ENCODE measurements around the gene ZBTB21.

The ZBTB21 gene

GRCh38 chr21:42009831-42010506 is at the start of gene ZBTB21:
Gene ZBTB21, minus strand, starts transcription at chr21:42010360. Its CDS starts 16,265 bp downstream, at chr21:41994095.
- peak; percentile 98 for DNase-seq

GRCh38 chr21:42059721-42060120 is 49.6 kb upstream of the ZBTB21 start:
- DNase-seq: no peak

GRCh38 chr21:42059141-42059540 is 49.0 kb upstream of the ZBTB21 start:
- no peak for DNase-seq

DNA sequence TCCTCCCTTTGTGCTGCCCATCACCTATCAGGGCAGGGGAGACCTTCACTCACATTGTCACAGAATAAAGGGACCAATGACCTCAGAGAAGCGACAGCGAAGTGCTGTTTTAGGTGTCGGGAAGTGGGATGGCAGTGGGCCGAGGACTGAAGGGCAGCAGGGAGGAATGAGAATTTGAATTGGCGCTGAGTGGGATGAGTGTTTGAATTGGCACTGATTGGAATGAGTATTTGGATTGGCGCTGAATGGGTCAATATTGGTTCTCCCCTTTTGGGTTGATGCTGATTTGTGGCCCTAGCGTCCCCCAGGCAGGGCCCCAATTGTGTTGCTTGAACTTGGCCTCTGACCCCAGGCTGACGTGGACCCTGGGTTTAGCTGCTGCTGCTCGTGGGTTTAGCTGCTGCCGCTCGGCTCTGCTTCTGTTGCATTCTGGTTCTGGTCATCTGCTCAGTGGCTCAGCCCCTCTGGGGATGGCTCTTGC is 48.5 kb upstream of the ZBTB21 start:
- DNase-seq: no peak

- no peak for DNase-seq
Observed at GRCh38 chr21:42057851-42058437, 47.8 kb upstream of the ZBTB21 start.

DNA sequence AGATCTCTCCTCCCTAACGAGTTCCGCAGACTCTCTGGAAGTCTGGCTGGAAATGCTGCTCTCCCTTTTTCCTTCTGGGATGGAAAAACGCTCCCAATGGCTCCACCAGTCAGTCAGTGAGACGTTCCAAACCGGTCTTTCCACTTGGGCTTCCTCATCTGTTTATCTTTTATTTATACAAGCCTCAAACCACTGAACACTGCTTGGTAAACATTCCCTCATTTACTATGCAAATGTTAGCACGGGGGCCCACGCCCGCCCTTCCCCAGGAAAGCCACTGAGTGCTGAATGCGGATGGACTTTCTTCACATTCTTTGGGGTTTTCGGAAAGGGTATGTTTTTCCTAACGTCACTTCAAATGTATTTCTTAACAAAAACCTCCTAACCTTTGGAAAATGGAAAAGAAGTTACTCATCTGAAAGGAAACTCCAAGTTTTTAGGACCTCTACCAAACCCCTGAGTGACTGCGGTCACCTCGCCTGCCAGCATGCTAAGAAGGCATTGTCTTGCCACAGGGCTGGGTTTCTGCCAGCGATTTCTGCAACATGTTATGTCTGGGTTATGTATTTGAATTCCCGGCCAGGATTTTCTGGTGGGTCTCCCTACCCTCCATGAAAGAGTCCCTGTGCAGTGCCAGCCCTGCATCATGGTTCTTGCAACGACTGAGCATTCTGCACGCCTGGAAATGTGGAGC is 47.0 kb upstream of the ZBTB21 start:
- no peak for DNase-seq

DNA sequence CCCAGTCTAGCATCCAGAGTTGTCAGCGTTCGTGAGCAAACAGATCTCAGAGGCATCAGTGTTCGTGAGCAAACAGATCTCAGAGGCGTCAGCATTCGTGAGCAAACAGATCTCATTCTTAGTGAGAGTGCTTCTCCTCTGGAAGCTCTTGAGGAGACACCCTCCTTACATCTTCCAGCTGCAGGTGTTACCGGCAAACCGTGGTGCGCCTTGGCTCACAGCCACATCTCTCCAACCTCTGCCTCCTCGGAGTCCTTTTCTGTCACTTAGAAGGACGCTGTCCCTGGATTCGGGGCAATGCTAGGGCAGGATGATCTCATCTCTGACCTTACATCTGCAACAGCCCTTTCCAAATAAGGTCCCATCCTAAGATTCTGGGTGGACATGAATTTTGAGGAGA is 46.3 kb upstream of the ZBTB21 start:
- DNase-seq: no peak

DNA sequence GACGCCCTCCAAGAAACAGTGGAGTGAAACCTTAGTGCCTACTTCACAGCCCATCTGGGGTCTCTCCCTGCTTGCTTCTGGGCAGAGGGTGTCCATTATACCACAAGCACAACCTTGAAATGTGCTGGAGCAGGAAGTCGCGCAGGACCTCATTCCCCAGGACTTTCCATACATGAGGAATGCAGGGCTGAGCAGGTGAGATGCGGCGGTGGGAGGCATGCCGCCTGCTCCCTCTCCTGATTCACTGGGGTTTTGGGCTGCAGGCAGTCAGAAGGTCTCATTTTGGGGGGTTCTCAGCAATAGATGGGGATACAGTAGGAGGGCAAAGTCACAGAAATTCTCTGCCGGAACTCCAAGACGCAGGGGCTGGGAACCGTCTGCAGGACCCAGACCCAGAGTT is 45.3 kb upstream of the ZBTB21 start:
- no peak for DNase-seq

DNA sequence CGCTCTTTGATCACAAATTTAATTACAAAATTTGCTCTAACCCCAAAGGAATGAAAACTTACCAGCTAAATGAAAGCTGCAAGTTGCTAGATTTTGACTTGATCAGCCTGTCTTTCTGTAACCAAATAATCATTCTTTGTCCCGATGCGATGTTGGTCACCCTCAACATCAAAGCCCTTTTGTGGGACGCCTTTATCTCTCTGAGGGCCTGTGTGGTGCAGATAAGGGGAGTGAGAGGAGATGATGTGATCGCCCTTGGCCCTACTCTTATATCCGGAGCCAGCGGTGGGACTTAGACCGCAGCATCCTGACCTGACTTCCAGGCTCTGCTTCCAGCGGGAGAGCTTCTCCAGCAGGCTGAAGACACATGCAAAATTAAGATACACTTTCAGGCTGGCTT is 41.6 kb upstream of the ZBTB21 start:
- DNase-seq: no peak

DNA sequence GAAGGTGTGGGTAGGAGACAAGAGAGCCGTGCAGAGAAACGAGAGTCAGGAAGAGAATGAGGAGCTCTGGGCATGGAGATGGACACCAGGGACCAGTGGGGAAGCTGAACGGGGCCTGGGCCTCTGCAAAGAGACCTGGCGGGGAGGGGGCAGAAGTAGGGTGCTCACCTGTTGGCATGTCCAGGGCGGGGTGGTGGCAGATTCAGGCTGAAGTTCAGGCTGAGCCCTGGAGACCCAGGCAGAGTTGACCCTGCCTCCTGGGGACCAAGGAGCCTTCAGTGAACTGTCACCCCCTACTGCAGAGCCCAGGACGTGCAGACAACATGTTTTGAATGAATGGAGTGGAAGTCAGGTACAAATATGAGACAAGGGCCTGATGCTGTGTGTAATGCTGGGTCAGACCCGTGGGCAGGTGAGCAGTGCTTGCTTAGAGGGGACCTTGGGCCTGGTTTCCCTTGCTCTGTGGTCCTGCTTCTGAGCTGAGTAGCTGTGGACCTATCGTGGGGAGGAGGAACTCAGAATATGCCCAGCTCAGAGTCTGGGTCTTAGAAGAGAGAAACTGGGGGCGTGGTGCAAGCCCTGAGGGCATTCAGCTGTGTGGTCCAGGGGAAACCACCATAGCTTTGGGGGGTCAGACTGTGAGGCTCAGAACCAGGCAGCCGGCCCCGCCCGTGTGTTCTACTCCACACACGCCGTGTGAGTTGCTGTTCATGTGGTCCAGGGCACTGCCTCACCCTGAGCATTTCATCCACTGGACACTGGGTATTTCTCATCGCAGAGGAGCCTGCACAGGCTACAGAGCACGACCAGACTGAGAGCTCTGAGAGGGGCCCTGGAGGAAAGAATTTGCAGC is 39.6 kb upstream of the ZBTB21 start:
- DNase-seq: no peak

GRCh38 chr21:42048870-42049577 is 38.9 kb upstream of the ZBTB21 start:
- DNase-seq: no peak

DNA sequence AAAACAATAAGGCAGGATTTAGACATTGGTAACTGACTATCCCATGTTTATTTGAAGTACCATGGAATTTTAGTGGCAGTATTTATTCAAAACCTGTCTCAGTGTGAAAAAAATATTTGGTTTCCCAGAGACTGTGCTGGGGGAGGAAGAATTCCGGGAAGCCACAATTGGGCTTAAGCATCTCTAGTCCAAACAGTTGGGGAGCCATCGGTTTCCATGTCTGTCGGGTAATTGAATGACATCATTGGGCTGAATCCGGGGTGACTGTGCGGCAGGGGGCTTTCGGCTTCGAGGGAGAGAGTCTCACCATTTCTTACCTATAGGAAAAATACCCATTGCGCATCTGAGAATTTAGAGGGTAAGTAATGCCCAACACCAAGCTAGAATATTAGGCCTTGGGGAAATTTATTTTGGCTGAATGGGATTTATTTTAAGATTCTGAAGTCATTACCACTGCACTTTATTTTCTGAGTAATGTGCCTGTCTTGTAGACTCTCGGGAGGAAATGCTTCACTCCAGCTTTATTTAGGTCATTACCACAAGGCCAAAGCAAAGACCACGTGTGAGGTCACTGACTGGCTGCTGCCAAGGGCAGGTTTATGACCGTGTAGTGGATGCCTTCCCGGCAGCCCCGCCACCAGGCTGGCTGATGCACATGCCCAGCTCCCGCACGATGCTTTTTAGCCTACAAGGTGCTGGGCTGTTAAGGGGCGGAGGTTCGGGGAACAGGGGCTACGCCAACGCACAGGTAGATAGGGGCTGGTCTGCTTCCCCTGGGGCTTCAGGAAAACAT is 37.9 kb upstream of the ZBTB21 start:
- DNase-seq: no peak

DNA sequence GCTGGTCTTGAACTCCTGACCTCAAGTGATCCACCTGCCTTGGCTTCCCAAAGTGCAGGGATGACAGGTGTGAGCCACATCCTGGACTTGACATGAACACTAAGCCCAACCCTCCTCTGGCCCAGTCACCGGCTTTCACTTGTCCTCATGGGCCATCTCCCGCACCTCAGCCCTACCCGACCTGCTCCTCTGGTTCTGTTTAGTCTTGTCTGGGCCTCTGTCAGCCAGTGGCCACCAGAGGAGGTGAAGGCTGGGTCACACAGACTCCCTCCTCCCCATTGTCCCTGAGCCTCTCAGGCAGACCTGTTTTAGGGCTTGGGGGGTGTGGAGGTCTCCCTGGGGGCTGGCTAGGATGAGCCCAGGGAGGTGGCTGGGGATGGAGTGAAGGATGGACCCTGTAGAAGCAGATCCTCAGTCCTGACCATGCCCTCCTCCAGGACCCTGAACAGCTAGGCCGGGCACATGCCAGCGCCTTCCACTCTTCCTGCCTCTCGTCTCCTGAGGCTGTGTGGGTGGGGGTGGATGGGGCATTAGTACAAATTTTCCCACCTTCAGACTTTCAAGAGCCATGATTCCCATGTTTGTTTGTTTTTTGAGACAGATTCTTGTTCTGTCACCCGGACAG is 34.8 kb upstream of the ZBTB21 start:
- DNase-seq: no peak

GRCh38 chr21:42043961-42044360 is 33.8 kb upstream of the ZBTB21 start:
- no peak for DNase-seq

GRCh38 chr21:42043201-42043895 is 33.2 kb upstream of the ZBTB21 start:
- no peak for DNase-seq

- no peak for DNase-seq
Observed at GRCh38 chr21:42042651-42043050, 32.5 kb upstream of the ZBTB21 start.

DNA sequence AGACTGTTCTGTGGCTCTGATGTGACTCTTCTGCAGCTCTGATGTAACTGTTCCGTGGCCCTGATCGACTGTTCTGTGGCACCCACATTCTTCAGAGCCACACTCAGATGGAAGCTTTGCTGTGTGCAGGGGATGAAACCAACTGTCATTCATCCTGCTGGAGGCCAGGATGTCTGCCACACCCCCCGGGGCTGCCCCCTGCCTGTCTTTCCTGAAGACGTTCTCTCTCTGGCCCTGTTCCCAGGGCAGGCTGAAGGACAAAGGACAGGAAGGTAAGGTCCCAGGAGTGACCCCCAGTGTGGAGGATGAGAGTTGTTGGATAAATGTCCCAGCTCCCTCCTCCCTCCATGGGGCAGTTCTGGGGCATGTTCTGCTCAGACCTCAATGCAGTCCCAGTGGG is 31.6 kb upstream of the ZBTB21 start:
- DNase-seq: no peak

DNA sequence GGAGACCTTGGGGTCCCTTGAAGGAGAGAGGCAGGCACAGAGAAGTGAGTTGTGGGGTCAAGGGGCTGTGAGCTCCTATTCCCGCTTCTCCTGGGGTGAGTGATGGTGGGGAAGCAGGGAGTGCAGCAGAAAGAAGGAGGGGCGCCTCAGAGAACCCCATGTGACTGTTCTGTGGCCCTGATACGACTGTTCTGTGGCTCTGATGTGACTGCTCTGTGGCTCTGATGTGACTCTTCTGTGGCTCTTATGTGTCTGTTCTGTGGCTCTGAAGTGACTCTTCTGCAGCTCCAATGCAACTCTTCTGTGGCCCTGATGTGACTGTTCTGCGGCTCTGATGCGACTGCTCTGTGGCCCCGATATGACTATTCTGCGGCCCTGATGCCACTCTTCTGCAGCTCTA is 31.1 kb upstream of the ZBTB21 start:
- no peak for DNase-seq

GRCh38 chr21:42040411-42041180 is 30.4 kb upstream of the ZBTB21 start:
- no peak for DNase-seq

- no peak for DNase-seq
Observed at GRCh38 chr21:42039911-42040351, 29.8 kb upstream of the ZBTB21 start.

Data from activated naive CD4-positive, alpha-beta T cell treated with anti-CD3 and anti-CD28 coated beads, Interleukin-2, amount 50 U/mL, for 16 hours (primary cell).